Breast epithelium (tissue), 4 donors: Measurements from ENCODE around the gene DUS4L. TPM values are rescaled to one million over a fixed set of nuclear protein-coding genes. Genes with fewer than 3 reads are reported as not detected.

ENCODE experiments used
- DNase-seq, 2 donors: peaks; one replicate each; pipeline ENCODE4 v3.0.0-alpha.2; 2019; ENCODE audit warnings: low spot score in 2 of 2
- H3K27ac ChIP-seq, 2 donors: fragments of 200-600 bp; sonication (generic) in 1 of 2; one replicate each; pipeline ENCODE4 v1.5.1; 2016 to 2019; ENCODE audit warnings: mild to moderate bottlenecking in 1 of 2
- H3K27me3 ChIP-seq, 2 donors: fragments of 200-600 bp; sonication (generic) in 1 of 2; one replicate each; pipeline versions ENCODE4 v1.5.1 to v1.6.0; 2017 to 2019; ENCODE audit warnings: control low read depth in 1 of 2, mild to moderate bottlenecking in 1 of 2
- H3K36me3 ChIP-seq: fragments of 200-600 bp; one replicate; pipeline ENCODE4 v1.5.1; 2019
- H3K4me1 ChIP-seq, 2 donors: fragments of 200-600 bp; sonication (generic); one replicate each; pipeline ENCODE4 v1.5.1; 2016 to 2019; ENCODE audit warnings: control low read depth in 1 of 2
- H3K4me3 ChIP-seq, 3 donors: fragments of 200-600 bp; sonication (generic); 1 replicate in 2 of 3; 2 replicates in 1 of 3; pipeline ENCODE4 v1.5.1; 2016 to 2019; ENCODE audit warnings: mild to moderate bottlenecking in 3 of 3, moderate library complexity in 2 of 3
- H3K9me3 ChIP-seq, 2 donors: fragments of 200-600 bp; sonication (generic) in 1 of 2; one replicate each; pipeline ENCODE4 v1.5.1; 2016 to 2019; ENCODE audit warnings: control low read depth in 1 of 2
- CTCF ChIP-seq, 3 donors: fragments of 450-650 bp; IDR thresholded peaks; one replicate each; pipeline ENCODE4 v1.5.1; 2016 to 2017; ENCODE audit warnings: antibody characterized with exemption in 3 of 3, mild to moderate bottlenecking in 3 of 3, moderate library complexity in 3 of 3
- POLR2A ChIP-seq: fragments of 450-650 bp; IDR thresholded peaks from one replicate; pipeline ENCODE4 v1.6.1; 2016; ENCODE audit warnings: antibody characterized with exemption, mild to moderate bottlenecking, moderate library complexity
- POLR2AphosphoS5 ChIP-seq, 3 donors: sonication (generic); formaldehyde crosslinking; IDR thresholded peaks; one replicate each; pipeline ENCODE4 v1.6.1; 2017; ENCODE audit warnings: antibody characterized with exemption in 3 of 3
- intact Hi-C: fragments of 100-400 bp; cut with DNase I; formaldehyde crosslinking; loops from one replicate; pipeline ENCODE4 v1.15.1; 2023; ENCODE audit warnings: low total_unique reads
- total RNA-seq, 3 donors: library from RNA; depleted of rRNA; stranded (reverse); fragments of >200 nt; gene quantifications; one replicate each; pipeline ENCODE4 v1.1.0, GENCODE V29; 2016

The DUS4L gene
- total RNA-seq, 3 donors from 2014 or later, result 6.6 to 10.5 (median 9.0) TPM

GRCh38 chr7:107605218-107605815, 41.5 kb downstream of the DUS4L start:
- H3K4me1 ChIP-seq, result no peaks in the 10 kb centered on the region
- H3K9me3 ChIP-seq, result no peaks in the 10 kb centered on the region
- no peak overlapping the region for H3K27ac ChIP-seq
- no peaks in the 10 kb centered on the region for H3K36me3 ChIP-seq
- H3K4me3 ChIP-seq, result no peak overlapping the region
- intact Hi-C loops, result no loop called here
- DNase-seq, result no peak
- H3K27me3 ChIP-seq, result no peaks in the 10 kb centered on the region
- no peak for TF ChIP-seq POLR2A
- no peak for TF ChIP-seq CTCF (IDR thresholded peaks at IDR 0.05)
- TF ChIP-seq POLR2AphosphoS5 (IDR thresholded peaks at IDR 0.05), result no peak

GRCh38 chr7:107606303-107606702, 42.5 kb downstream of the DUS4L start:
- Histone ChIP-seq H3K9me3 (no peaks in the 10 kb centered on the region), H3K27me3 (no peaks in the 10 kb centered on the region), H3K36me3 (no peaks in the 10 kb centered on the region), H3K27ac (no peak overlapping the region), H3K4me3 (no peak overlapping the region), H3K4me1 (no peaks in the 10 kb centered on the region)
- intact Hi-C loops, result no loop called here
- TF ChIP-seq POLR2AphosphoS5 (IDR thresholded peaks at IDR 0.05), result no peak
- no peak for TF ChIP-seq CTCF (IDR thresholded peaks at IDR 0.05)
- no peak for TF ChIP-seq POLR2A
- DNase-seq, result no peak

GRCh38 chr7:107609811-107610261, 46.1 kb downstream of the DUS4L start:
- no peak for DNase-seq
- Histone ChIP-seq H3K27ac (no peak overlapping the region), H3K9me3 (no peaks in the 10 kb centered on the region), H3K27me3 (no peaks in the 10 kb centered on the region), H3K4me1 (no peaks in the 10 kb centered on the region), H3K4me3 (no peak overlapping the region), H3K36me3 (no peaks in the 10 kb centered on the region)
- intact Hi-C loops, result no loop called here
- TF ChIP-seq CTCF (IDR thresholded peaks at IDR 0.05) (no peak), POLR2A (no peak), POLR2AphosphoS5 (IDR thresholded peaks at IDR 0.05) (no peak)

GRCh38 chr7:107610323-107610722, 46.6 kb downstream of the DUS4L start:
- Histone ChIP-seq H3K4me3 (no peak overlapping the region), H3K36me3 (no peaks in the 10 kb centered on the region), H3K27ac (no peak overlapping the region), H3K27me3 (no peaks in the 10 kb centered on the region), H3K9me3 (no peaks in the 10 kb centered on the region), H3K4me1 (no peaks in the 10 kb centered on the region)
- intact Hi-C loops, result no loop called here
- TF ChIP-seq POLR2AphosphoS5 (IDR thresholded peaks at IDR 0.05), result no peak
- TF ChIP-seq CTCF (IDR thresholded peaks at IDR 0.05), result no peak
- no peak for TF ChIP-seq POLR2A
- DNase-seq, result no peak

- no peak overlapping the region for H3K4me3 ChIP-seq
- TF ChIP-seq CTCF (IDR thresholded peaks at IDR 0.05) (no peak), POLR2AphosphoS5 (IDR thresholded peaks at IDR 0.05) (no peak)
- no peaks in the 10 kb centered on the region for H3K27me3 ChIP-seq
- H3K36me3 ChIP-seq, result no peaks in the 10 kb centered on the region
- intact Hi-C loops, result no loop called here
- no peaks in the 10 kb centered on the region for H3K4me1 ChIP-seq
- peak overlapping the region; percentile 42 to 44 for H3K27ac ChIP-seq
- H3K9me3 ChIP-seq, result no peaks in the 10 kb centered on the region
- no peak for DNase-seq
Measured at GRCh38 chr7:107613439-107613838, 49.7 kb downstream of the DUS4L start.
